GM21576 (cell line): ENCODE data around the gene SYNE1.
"Not testable (repeated sequence)": the region's sequence is repeated elsewhere in the genome, so short reads cannot be mapped to it uniquely, and the experiment has no call there.

Experiments
- ATAC-seq: cut with Tn5 transposase; IDR thresholded peaks from one replicate; pipeline ENCODE4 v1.9.1; 2021; ENCODE audit warnings: mild to moderate bottlenecking, moderate library complexity; ENCODE audit not compliant: unreplicated experiment

Gene SYNE1

DNA sequence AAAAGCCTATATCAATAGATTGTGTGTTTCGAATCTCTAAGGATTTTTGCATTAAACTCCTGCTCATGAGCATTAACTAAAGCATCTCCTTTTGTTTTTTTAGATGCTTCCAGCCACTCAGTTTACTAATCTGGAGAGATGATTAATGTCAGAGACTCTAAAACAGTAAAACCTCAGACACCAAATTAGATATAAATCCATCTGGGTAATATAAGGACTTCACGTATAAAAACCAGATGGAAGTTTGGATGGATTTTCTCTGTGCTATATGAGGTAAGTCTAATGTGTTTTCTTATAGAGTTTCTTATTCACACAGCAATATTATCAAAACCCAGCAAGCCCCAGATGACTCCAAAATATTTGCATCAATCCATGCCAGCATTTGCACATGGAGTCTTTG lies 137.2 kb downstream of the SYNE1 start:
- no peak for ATAC-seq

DNA sequence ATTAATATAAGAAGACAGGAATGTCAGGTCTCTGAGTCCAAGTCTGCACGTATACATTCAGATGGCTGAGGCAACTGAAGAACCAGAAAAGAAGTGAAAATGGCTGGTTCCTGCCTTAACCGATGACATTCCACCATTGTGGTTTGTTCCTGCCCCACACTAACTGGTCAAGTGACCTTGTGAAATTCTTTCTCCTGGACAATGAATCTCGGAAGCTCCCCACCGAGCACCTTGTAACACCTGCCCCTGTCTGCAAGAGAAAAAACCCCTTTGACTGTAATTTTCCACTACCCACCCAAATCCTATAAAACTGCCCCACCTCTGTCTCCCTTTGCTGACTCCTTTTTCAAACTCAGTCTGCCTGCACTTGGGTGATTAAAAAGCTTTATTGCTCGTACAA lies 140.4 kb downstream of the SYNE1 start:
- no peak for ATAC-seq

DNA sequence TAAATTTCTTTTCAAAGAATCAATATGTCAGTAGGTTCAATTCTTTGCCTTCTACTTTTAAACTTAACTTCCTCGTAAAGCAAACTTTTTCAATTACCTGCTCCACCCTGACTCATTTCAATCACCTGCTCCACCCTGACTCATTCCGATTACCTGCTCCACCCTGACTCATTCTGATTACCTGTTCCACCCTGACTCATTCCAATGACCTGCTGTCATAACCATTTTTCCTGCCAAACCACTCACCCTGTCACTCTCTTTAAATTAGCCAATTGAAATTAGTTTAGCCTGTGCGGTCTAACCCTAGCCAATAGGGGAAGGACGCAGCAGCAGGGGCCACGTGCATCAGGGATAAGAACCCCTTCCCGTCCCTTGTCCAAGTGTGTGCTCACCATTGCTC lies 141.7 kb downstream of the SYNE1 start:
- ATAC-seq: not testable (repeated sequence)

DNA sequence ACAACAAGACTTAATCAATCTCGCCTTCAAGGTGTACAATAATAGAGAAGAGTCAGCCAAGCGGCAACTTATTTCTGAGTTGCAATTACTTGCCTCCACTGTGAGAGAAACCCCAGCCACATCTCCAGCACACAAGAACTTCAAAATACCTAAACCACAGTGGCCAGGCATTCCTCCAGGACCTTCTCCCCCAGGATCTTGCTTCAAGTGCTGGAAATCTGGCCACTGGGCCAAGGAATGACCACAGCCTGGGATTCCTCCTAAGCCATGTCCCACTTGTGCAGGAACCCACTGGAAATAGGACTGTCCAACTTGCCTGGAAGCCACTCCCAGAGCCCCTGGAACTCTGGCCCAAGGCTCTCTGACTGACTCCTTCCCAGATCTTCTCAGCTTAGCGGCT lies 144.9 kb downstream of the SYNE1 start:
- ATAC-seq: not testable (repeated sequence)

DNA sequence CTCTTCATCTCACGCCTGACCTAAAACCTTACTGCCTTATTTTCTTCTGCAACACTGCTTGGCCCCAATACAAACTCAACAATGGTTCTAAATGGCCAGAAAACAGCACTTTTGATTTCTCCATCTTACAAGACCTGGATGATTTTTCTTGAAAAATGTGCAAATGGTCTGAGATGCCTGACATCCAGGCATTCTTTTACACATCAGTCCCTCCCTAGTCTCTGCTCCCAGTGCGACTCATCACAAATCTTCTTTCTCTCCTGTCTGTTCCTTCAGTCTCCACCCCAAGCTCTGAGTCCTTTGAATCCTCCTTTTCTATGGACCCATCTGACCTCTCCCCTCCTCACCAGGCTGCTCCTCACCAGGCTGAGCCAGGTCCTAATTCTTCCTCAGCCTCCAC lies 145.7 kb downstream of the SYNE1 start:
- not testable (repeated sequence) for ATAC-seq

DNA sequence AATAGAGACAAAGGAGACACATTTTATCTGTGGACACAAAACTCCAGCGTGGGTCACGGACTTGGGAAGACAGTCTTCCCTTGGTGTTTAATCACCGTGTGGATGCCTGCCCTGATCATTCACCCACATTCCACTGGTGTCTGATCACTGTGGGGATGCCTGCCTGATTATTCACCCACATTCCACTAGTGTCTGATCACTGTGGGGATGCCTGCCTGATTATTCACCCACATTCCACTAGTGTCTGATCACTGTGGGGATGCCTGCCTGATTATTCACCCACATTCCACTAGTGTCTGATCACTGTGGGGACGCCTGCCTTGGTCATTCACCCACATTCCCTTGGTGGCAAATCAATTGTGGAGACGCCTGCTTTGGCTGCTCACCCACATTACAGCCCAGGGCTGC lies 146.2 kb downstream of the SYNE1 start:
- ATAC-seq: not testable (repeated sequence)

DNA sequence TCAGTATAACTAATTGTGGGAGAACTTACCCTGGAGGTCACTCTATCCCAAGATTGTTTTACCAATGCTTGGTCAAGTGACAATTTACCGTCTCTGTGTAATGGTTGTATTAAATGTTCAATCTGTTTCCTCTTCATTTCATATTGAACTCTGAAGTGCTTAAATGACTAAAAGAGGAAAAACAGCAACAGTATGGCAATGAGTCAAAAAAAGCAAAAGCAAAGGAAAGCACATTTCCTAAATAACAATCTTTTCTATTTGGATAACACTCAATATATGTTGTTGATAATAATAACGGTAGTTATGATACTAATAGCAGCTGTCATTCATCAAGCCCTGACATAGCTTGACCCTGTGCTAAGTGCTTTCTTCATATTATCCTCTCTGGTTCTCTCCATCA lies 152.4 kb downstream of the SYNE1 start:
- ATAC-seq: no peak

DNA sequence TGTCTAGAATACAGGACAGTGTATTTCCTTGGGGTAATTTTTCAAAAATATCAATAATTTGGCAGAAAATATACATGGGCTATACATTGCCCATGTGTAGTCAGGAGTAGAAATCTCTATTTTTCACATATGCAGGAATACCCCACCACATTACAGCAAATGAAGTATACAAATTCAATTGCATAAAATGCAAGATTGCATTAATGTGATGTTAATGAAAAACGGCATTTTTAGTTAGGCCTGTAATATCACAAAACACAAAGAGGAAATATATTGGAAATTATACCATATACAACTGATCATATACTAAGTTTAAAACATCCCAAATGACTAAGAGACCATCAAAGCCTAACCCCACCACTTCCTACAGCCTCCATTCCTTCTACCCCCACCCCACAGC lies 154.9 kb downstream of the SYNE1 start:
- ATAC-seq: no peak

DNA sequence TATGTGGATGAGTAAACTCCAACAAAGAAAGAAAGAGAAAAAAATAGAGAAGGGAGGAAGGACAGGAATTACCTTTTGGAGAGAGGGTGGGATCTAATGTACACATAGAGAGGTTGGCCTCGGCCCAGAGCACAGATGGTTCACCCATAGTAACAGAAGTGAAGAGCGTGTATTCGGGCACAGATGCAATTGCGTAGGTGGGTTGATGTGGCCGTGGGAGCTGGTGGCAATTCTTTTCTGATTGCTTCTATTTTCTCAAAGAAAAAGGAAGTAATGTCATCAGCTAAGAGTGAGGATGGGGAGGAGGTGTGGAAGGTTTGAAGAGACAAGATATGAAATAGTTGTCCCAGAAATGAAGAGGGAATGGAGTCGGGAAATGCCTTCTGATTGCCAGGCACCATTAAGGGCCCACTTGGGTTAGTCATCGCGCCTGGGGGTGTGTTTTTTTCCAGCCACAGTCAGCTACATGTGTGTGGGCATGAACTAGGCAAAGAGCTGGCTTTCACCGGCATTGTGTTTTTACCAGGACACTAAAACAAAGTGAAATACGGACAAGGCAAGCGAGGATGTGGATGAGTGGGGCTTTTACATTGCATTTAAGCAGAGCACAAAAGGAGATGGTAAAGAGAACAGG lies 158.7 kb downstream of the SYNE1 start:
- no peak for ATAC-seq

DNA sequence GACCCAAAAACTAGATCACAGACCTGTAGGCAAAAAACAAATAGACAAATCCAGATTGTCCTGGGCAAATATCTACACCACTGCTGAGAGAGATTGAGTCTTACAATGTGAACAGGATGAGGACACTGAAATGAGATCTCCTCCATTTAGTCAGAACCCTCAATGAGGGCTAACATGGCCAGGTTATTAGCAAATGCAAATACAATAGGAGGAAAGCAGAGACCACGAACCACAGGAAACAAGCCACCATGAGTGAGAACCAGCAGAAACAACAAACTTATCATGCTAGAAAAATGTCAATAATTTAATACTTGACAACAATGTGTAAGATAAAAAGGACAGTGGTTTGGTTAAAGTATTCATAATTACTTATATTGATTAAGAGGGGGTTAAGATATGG lies 162.8 kb downstream of the SYNE1 start:
- ATAC-seq: no peak

DNA sequence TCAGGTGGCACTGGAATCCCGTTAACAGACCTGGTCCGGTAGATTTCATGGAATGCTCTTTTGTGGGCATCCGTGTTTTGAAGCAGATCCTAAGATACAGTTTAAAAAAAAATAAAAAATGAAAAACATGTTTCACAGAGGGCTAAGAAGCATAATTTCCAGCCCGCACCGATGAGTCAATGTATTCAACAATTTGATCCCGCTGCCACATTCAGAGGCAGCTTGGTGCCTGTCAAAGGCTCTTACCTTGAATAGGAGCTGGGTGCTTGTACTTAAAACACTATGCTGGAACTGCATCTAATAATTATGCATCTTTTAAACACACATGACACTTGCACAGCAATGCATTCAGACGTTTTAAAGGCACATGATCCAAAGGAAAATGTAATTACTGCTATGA lies 164.8 kb downstream of the SYNE1 start:
- no peak for ATAC-seq

DNA sequence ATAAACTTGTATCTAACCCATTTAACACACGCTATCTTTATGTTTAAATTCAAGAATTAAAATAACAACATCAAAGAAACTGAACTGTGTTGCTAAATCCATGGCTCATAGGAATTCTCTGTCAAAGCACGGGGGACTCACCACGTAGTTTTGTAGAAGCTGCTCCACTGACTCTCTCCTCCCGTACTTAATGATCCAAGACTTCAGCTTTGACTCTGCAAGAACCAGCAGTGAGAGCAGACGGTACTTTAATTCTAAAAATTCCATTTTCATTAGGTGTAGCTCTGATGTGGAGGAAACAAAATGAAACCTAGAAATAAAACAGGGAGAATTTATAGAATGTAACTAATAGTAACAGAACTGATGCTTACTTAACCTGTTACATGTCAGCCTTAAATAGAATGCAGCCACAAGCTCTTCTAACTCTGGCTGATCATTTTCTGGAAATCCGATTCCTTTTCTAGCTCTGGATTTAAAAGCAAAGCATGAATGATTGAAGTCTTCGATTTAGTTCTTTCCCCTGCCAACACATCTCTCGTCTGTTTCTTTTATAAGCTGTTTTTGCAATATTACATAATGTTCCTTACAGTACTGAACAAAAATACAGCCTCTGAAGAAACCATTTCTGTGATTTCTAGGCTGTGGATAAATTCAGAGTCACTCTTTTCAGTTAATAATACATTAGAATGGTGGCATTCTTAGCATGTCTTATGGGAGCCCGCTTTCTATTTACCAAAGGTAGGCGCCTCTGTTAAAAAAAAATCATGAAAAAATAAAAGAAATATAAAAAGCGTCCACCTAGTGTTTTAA lies 165.5 kb downstream of the SYNE1 start:
- no peak for ATAC-seq

DNA sequence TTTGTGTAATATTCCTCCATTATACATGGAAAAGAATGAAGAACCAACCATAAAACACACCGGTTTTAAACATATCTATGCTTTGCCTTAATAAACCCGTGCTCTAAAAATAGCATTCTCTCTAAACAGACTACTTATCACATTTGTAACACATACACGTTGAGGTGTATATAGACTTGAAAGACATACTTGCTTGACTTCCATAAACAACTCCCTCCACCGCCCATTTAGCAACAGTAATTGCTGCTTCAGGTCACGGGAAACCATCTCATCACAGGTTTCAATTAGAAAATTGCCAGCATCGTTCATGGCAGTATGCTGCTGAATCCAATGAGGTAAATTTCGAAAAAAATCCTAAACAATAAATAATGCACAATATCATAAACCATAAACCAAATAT lies 174.0 kb downstream of the SYNE1 start:
- no peak for ATAC-seq

DNA sequence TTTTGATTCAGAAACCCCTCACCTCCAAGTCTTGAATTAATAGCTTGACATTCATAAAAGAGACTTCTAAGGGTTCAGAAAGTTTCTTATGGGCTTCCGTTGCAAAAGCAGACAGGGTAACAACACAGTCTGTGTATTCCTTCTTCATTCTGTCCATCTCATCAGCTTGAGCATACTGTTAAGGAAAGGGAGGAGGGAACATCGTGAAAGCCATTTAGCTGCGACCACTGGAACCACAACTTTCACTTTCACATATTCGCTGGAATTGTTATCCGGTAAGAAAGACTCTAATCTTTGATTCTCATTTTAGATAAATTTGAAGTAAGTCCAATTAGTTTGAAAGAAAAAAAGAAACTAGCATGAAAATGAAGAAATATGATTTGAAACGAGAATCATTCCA lies 174.4 kb downstream of the SYNE1 start:
- ATAC-seq: no peak

DNA sequence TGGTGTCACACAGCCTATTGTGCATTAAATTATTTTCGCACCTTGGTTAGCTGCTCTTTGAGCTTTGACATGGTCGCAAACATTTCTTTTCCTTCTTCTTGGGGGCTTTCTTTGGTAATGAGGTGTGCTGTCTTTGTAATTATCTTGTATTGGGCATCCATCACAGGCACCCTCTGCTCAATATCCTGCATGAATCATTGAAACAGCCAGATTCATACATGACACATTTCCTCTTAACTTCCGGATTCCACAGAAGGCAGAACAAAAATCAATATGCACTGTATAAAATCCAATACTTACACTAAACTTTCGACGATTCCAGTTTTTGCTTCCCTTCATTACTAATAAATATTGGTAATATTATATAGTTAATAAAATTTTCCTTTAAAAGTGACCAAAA lies 175.6 kb downstream of the SYNE1 start:
- ATAC-seq: no peak

DNA sequence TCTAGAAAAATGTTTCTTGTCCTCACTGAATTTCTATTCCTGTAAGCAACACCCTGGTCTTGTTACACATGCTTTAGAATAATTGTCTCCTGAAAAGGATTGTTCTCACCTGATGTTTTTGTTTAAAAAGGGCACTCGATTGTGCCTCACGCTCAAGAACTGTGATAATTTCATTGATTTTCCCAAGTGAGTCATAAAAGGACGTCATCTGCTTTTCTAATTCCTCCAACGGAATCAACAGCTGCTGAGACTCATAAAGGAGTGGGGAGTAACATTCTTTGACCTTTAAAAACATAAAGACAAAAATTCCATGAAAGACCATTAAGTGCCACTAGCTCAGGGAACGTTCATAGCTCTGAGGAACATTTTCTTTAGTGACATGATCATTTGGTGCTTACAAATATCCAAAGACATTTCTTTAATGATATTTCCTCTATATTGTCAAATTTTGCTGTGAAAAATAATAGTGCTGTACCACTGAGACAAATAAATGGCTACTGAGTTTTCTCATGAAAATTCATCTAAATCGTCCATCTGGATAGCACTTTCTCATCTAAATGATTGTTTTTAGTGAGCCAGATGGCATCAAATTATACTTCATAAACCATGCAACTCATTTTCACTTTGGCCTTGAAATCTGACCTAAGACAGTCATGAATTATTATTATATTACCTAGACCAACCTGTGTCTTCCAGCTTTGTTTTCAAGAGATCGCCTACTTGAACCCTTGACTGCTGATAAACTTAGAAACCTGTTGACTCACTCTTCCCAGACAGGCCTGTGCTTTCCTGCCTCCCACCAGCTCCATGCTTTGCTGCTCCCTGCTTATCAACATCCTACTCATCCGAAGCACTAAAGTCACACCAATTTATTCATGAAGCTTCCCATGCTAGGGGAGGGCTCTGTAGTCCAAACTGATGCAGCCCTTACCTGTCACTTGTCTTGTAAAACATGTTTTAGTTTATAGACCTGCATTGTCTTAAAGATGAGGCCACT lies 178.2 kb downstream of the SYNE1 start:
- ATAC-seq: no peak

DNA sequence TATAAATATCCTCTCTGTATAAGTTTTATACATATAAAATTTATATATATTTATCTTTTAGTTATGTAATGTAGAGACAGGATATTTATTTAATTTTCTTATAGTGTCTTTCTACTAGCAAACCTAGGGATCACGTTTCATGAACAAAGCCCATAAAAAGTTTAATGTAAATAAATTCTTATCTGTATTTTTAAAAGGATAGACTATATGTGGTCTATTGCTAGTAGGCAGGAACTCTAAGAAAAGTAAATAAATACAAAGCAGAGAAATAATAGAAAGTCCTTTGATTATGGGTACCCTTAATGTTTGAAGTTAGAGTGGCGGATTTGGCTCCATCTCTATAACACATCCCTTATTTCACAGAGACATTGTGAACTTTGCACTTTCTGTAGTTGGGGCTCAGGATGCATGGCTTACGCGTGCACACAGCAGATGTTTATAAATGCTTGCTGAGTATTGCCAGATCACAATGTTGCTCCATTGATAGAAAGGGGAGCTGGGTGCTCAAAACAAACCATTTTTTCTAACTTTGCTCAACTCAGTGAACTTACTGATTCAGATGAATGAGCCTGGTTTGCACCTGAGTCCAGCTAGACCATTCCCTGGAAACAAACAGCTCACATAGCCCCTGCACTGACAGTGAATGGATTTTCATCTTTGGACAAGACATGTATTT lies 179.1 kb downstream of the SYNE1 start:
- no peak for ATAC-seq

DNA sequence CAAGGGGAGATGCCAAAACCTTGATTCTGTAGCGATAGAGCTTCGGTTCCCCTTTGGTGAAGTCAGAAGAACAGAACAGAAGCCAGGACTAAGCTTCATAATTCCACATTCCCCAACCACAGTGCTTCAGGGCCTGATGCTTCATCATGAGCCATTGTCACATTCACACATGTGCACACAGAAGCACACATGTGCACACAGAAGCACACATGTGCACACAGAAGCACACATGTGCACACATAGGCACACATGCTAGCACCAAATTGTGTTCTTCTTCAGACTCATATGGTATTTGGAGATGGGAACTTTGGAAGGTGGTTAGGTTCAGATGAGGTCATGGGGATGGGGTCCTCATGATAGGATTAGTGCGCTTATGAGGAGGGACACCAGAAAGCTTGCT lies 183.2 kb downstream of the SYNE1 start:
- no peak for ATAC-seq

DNA sequence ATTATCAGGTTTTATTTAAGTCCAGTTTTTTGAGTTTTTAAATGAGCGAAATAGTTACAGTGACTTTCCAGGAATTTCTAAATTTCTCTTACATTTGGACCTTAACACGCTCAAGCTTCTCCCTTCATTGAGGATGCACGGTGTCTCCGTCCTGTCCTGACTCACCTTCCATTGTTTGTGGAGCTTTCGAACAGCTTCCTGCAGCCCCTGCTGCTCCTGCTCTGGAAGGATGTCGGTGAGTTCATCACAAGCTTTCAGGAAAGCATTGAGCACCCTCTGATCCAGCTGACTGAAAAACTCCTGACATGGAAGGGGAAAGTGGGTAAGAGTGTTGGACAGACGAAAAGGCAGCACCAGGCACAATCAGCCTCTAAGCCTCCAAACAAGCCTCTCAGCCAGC lies 183.7 kb downstream of the SYNE1 start:
- no peak for ATAC-seq

DNA sequence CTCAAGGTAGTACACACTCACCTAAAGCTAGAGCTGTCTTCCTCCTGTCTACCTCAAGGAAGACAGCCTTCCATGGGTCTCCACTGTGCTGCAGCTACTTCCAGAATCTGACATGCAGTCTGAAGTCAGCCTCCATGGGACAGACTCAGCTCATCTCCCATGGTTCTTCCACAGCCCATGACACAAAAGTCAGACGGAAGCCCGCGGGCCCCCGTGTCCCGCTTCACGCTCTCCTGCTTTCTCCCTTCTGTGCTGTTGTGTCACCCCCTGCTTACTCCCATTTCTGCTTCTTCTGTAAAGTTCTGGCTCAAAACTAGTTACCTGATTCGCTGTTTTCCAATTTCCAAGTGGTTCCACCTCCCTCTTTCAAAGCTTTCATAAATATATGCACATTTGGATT lies 184.5 kb downstream of the SYNE1 start:
- no peak for ATAC-seq

DNA sequence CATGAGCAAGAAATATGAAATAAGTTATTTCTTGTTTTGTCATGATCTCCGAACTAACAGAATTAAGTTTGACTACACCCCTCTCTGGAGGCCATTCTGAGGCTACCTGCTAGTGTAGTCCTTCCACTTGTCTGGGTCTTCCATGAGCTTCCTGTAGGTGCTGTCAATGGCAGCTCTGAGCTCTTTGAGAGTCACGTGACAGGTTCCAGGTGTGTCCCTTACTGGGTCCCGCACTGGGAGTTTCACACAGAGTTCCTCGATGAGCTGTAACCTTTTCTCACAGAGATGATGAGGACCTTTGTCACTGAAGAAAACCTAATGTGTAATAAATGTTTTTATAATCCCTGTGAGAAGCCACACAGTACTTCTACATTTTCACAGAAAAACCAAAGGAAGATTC lies 186.6 kb downstream of the SYNE1 start:
- ATAC-seq: no peak
